HG03159 (cell line): ENCODE results near the gene APRT.
"Not testable (repeated sequence)": the region's sequence is repeated elsewhere in the genome, so short reads cannot be mapped to it uniquely, and the experiment has no call there.

ENCODE experiments used
- ATAC-seq: cut with Tn5 transposase; IDR thresholded peaks from one replicate; pipeline ENCODE4 v1.9.1; 2021; ENCODE audit warnings: mild to moderate bottlenecking, moderate library complexity; ENCODE audit not compliant: unreplicated experiment

The APRT gene

GRCh38 chr16:88790312-88791211, 21.2 kb downstream of the APRT start:
- no peak for ATAC-seq

- no peak for ATAC-seq
These were observed 22.1 kb downstream of the APRT start for GRCh38 chr16:88789594-88789993.

GRCh38 chr16:88788749-88789148, 23.0 kb downstream of the APRT start:
- not testable (repeated sequence) for ATAC-seq

GRCh38 chr16:88787579-88788314, 24.0 kb downstream of the APRT start:
- no peak for ATAC-seq

GRCh38 chr16:88785106-88785924, 26.4 kb downstream of the APRT start, which contains the start of gene PIEZO1:
TSS of gene PIEZO1 (minus strand) at chr16:88785220. CDS start at chr16:88784964, 256 bp downstream.
- no peak for ATAC-seq

GRCh38 chr16:88784856-88785105, 26.9 kb downstream of the APRT start:
- ATAC-seq = no peak

GRCh38 chr16:88784074-88784855, 27.5 kb downstream of the APRT start:
- ATAC-seq = no peak

GRCh38 chr16:88783391-88784073, 28.2 kb downstream of the APRT start:
- ATAC-seq = no peak

- ATAC-seq = no peak
These were observed 29.0 kb downstream of the APRT start for GRCh38 chr16:88782454-88783390.

- ATAC-seq = no peak
These were observed 30.3 kb downstream of the APRT start for GRCh38 chr16:88781140-88782077.

GRCh38 chr16:88780142-88781062, 31.3 kb downstream of the APRT start:
- ATAC-seq = no peak

GRCh38 chr16:88779406-88780141, 32.2 kb downstream of the APRT start:
- no peak for ATAC-seq

- ATAC-seq = no peak
These were observed 33.1 kb downstream of the APRT start for GRCh38 chr16:88778541-88779065.

GRCh38 chr16:88778271-88778525, 33.5 kb downstream of the APRT start:
- ATAC-seq = no peak

- no peak for ATAC-seq
These were observed 34.1 kb downstream of the APRT start for GRCh38 chr16:88777471-88778270.
